ENCODE results near the gene RBM7. TPM values are rescaled to one million over a fixed set of nuclear protein-coding genes. Genes with fewer than 3 reads are reported as not detected.

RBM7 gene
- polyA plus RNA-seq, 1 donor from 2014 or later, result 36.2 TPM

DNA sequence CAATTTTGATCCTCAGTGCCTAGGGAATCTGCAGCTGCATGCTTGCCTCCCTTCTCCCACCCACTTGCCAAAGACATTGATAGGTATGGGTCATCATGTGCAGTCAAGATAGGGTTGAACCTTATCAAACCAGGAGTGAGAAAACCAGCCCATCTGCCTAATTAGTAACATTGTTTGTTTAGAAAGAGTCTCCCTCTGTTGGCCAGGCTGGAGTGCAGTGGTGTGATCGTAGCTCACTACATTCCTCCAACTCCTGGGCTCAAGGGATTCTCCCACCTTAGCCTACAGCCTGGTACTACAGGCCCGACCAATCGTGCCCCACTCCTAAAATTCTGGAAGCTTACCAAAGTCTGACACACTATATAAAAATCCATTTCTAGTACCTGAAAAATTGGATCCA lies 4.7 kb upstream of the RBM7 start:
- TF ChIP-seq SMC3 (conservative IDR thresholded peaks at IDR 0.05; ENCODE audit: poor library complexity) (no peak), MXI1 (conservative IDR thresholded peaks at IDR 0.05; ENCODE audit: poor library complexity, severe bottlenecking) (no peak), TAF1 (IDR thresholded peaks at IDR 0.05; ENCODE audit: low read depth) (no peak), EP300 (conservative IDR thresholded peaks at IDR 0.05; ENCODE audit: poor library complexity, severe bottlenecking) (no peak), RAD21 (conservative IDR thresholded peaks at IDR 0.05) (no peak), POLR2AphosphoS5 (IDR thresholded peaks at IDR 0.05) (no peak), EZH2 (IDR thresholded peaks at IDR 0.05; ENCODE audit: borderline replicate concordance, insufficient read depth, low read length, poor library complexity, severe bottlenecking) (no peak)
- TF ChIP-seq, protein P1, sequence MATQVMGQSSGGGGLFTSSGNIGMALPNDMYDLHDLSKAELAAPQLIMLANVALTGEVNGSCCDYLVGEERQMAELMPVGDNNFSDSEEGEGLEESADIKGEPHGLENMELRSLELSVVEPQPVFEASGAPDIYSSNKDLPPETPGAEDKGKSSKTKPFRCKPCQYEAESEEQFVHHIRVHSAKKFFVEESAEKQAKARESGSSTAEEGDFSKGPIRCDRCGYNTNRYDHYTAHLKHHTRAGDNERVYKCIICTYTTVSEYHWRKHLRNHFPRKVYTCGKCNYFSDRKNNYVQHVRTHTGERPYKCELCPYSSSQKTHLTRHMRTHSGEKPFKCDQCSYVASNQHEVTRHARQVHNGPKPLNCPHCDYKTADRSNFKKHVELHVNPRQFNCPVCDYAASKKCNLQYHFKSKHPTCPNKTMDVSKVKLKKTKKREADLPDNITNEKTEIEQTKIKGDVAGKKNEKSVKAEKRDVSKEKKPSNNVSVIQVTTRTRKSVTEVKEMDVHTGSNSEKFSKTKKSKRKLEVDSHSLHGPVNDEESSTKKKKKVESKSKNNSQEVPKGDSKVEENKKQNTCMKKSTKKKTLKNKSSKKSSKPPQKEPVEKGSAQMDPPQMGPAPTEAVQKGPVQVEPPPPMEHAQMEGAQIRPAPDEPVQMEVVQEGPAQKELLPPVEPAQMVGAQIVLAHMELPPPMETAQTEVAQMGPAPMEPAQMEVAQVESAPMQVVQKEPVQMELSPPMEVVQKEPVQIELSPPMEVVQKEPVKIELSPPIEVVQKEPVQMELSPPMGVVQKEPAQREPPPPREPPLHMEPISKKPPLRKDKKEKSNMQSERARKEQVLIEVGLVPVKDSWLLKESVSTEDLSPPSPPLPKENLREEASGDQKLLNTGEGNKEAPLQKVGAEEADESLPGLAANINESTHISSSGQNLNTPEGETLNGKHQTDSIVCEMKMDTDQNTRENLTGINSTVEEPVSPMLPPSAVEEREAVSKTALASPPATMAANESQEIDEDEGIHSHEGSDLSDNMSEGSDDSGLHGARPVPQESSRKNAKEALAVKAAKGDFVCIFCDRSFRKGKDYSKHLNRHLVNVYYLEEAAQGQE (IDR thresholded peaks at IDR 0.05; ENCODE audit: borderline replicate concordance), result no peak
- TF ChIP-seq, protein P2, sequence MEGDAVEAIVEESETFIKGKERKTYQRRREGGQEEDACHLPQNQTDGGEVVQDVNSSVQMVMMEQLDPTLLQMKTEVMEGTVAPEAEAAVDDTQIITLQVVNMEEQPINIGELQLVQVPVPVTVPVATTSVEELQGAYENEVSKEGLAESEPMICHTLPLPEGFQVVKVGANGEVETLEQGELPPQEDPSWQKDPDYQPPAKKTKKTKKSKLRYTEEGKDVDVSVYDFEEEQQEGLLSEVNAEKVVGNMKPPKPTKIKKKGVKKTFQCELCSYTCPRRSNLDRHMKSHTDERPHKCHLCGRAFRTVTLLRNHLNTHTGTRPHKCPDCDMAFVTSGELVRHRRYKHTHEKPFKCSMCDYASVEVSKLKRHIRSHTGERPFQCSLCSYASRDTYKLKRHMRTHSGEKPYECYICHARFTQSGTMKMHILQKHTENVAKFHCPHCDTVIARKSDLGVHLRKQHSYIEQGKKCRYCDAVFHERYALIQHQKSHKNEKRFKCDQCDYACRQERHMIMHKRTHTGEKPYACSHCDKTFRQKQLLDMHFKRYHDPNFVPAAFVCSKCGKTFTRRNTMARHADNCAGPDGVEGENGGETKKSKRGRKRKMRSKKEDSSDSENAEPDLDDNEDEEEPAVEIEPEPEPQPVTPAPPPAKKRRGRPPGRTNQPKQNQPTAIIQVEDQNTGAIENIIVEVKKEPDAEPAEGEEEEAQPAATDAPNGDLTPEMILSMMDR (IDR thresholded peaks at IDR 0.05; ENCODE audit: poor library complexity, severe bottlenecking), result no peak
- H3K27ac ChIP-seq (ENCODE audit: low read length), result no peak overlapping the region
- no peaks in the 10 kb centered on the region for H3K9me2 ChIP-seq (ENCODE audit: insufficient read depth, low read length)

DNA sequence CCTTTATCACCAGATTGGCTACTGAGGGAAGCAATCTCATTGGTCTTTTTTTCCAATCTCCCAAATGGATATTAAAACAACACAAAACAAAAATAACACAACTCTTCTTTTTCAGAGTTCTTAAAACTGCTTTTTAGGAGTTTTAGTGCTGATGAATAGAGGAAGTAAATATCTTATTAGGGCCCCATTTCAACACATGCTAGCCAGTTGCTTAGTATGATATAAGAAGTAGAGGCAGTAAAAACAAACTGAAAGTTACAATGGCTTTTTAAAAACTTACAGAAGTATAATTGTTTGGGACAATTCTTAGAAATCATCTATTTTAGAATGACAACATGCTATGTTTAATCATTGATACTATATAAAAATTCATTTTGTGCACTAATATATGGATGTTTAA lies 3.5 kb upstream of the RBM7 start:
- no peaks in the 10 kb centered on the region for H3K36me3 ChIP-seq (ENCODE audit: insufficient read depth, low read length)
- TF ChIP-seq, protein P1 (IDR thresholded peaks at IDR 0.05; ENCODE audit: borderline replicate concordance), result no peak
- TF ChIP-seq MXI1 (conservative IDR thresholded peaks at IDR 0.05; ENCODE audit: poor library complexity, severe bottlenecking) (no peak), EP300 (conservative IDR thresholded peaks at IDR 0.05; ENCODE audit: poor library complexity, severe bottlenecking) (no peak), SMC3 (conservative IDR thresholded peaks at IDR 0.05; ENCODE audit: poor library complexity) (no peak), EZH2 (IDR thresholded peaks at IDR 0.05; ENCODE audit: borderline replicate concordance, insufficient read depth, low read length, poor library complexity, severe bottlenecking) (no peak), TAF1 (IDR thresholded peaks at IDR 0.05; ENCODE audit: low read depth) (no peak), RAD21 (conservative IDR thresholded peaks at IDR 0.05) (no peak), POLR2AphosphoS5 (IDR thresholded peaks at IDR 0.05) (no peak)
- TF ChIP-seq, protein P2 (IDR thresholded peaks at IDR 0.05; ENCODE audit: poor library complexity, severe bottlenecking), result no peak

More for the DNA sequence above, 4.7 kb upstream of the RBM7 start:
- Histone ChIP-seq H3K27me3 (ENCODE audit: insufficient read depth, low read depth, low read length) (no peaks in the 10 kb centered on the region), H4K20me1 (ENCODE audit: insufficient read depth) (no peaks in the 10 kb centered on the region), H3K9me3 (ENCODE audit: low read length) (no peaks in the 10 kb centered on the region), H3K4me3 (ENCODE audit: low read length) (no peak overlapping the region), H3K79me2 (replicated peaks; ENCODE audit: insufficient read depth, low read length) (peaks cover 14% of the 10 kb centered on the region), H3K4me2 (ENCODE audit: low read length) (no peak overlapping the region), H2AFZ (ENCODE audit: low read depth, low read length) (no peak overlapping the region), H3K36me3 (ENCODE audit: insufficient read depth, low read length) (no peaks in the 10 kb centered on the region), H3K9ac (ENCODE audit: low read length) (no peak overlapping the region), H3F3A (ENCODE audit: insufficient read depth, low read length, poor library complexity, severe bottlenecking) (peaks cover 3% of the 10 kb centered on the region)

More for the DNA sequence above, 3.5 kb upstream of the RBM7 start:
- H3K9me3 ChIP-seq (ENCODE audit: low read length), result no peaks in the 10 kb centered on the region
- no peak overlapping the region for H2AFZ ChIP-seq (ENCODE audit: low read depth, low read length)
- H3K79me2 ChIP-seq (replicated peaks; ENCODE audit: insufficient read depth, low read length), result peaks cover 26% of the 10 kb centered on the region
- H3K4me2 ChIP-seq (ENCODE audit: low read length), result no peak overlapping the region
- no peaks in the 10 kb centered on the region for H3K9me2 ChIP-seq (ENCODE audit: insufficient read depth, low read length)
- H3K27ac ChIP-seq (ENCODE audit: low read length), result no peak overlapping the region
- peaks cover 3% of the 10 kb centered on the region for H3F3A ChIP-seq (ENCODE audit: insufficient read depth, low read length, poor library complexity, severe bottlenecking)
- H3K9ac ChIP-seq (ENCODE audit: low read length), result no peak overlapping the region
- no peak overlapping the region for H3K4me3 ChIP-seq (ENCODE audit: low read length)
- no peaks in the 10 kb centered on the region for H3K27me3 ChIP-seq (ENCODE audit: insufficient read depth, low read depth, low read length)
- H4K20me1 ChIP-seq (ENCODE audit: insufficient read depth), result no peaks in the 10 kb centered on the region

Measured in neural cell (in vitro differentiated cells).